Measurements from ENCODE around the gene CCDC78. TPM values are rescaled to one million over a fixed set of nuclear protein-coding genes. Genes with fewer than 3 reads are reported as not detected.

Gene CCDC78
- total RNA-seq, 1 experiment from 2014 or later: 22.9 TPM

DNA sequence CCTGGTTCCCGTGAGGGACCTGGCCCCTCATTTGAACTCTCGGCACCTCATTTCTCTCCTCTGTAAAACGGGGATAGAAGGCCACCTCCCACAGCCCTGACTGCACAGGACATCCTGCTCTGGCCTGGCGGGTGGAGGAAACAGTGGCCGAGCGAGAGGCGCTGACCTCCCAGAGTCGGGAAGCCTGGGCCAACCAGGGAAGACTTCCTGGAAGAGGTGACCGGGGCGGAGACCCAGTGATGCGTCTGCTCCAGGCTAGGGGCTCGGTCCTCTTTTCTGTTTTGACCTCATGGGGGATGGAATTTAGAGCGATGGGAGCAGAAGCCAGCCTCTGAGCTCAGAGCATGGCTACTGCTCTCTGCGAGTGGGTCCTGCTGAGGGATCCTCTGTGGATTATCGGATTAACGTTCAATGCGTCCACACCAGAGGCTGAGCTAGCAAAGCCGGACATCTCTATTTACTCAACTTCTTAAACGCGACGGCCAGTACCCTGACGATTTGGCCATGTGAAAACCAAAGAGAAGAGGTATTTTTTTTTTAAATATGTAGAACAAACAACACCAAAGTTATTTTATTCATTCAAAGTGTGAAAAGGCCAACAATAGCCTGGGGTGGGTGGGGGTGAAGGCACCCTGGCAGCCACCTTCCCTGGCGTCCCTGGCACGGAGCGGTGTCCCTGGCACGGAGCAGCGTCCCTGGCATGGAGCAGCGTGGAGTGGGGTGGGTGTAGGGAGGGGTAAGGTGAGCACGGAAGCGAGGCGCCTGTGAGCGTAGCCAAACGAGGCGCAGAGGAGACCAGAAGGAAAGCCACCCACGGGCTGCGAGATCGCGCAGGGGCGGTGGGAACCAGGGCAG lies 25.1 kb upstream of the CCDC78 start:
- ChIA-PET CTCF (interaction anchor here (1.3 kb wide), 1 partner anchor 10 kb away, joined by 7 read pairs; the partner anchor contains the start of gene CIAO3), RAD21 (ENCODE audit: low non-redundant PET in 1 of 2, low total read pairs in 2 of 2, uncharacterized antibody in 2 of 2, unreplicated experiment in 2 of 2) (no interaction called here), POLR2A (no interaction called here)
- Histone ChIP-seq H3K4me1 (ENCODE audit: control insufficient read depth in 1 of 2, insufficient read depth in 2 of 2, low read length in 2 of 2) (peaks cover 5 to 14% of the 10 kb centered on the region in 2 experiments), H4K20me1 (ENCODE audit: insufficient read depth) (no peaks in the 10 kb centered on the region), H3K9me3 (ENCODE audit: control insufficient read depth in 1 of 2, insufficient read depth in 1 of 2, low read depth in 1 of 2, low read length in 2 of 2) (peaks cover 0 to 2% of the 10 kb centered on the region in 2 experiments; a peak in 1 of 4 replicates), H3K9ac (ENCODE audit: low read length) (no peak overlapping the region), H3K79me2 (ENCODE audit: insufficient read depth, low read length) (no peaks in the 10 kb centered on the region), H3K27me3 (ENCODE audit: insufficient read depth, low read length) (no peaks in the 10 kb centered on the region), H3K27ac (ENCODE audit: low read depth, low read length) (no peak overlapping the region), H3K4me2 (ENCODE audit: low read length) (no peak overlapping the region), H3K4me3 (replicated peaks in 1 of 2; ENCODE audit: low read depth in 1 of 2, low read length in 2 of 2) (no peak overlapping the region), H3K36me3 (ENCODE audit: control insufficient read depth in 1 of 2, insufficient read depth in 2 of 2, low read length in 2 of 2) (no peaks in the 10 kb centered on the region), H3K9me2 (ENCODE audit: insufficient read depth) (no peaks in the 10 kb centered on the region), H2AFZ (ENCODE audit: low read depth, low read length, poor library complexity, severe bottlenecking) (no peak overlapping the region)
- TF ChIP-seq TCF7L2 (IDR thresholded peaks at IDR 0.05; ENCODE audit: borderline replicate concordance, extremely low read depth, insufficient read depth, insufficient read length) (no peak), POLR2AphosphoS5 (IDR thresholded peaks at IDR 0.05; ENCODE audit: low read depth, low read length) (no peak), SIN3A (IDR thresholded peaks at IDR 0.05; ENCODE audit: low read depth) (no peak), EZH2 (IDR thresholded peaks at IDR 0.05) (no peak), SP1 (IDR thresholded peaks at IDR 0.05; ENCODE audit: low read depth) (no peak), SRF (IDR thresholded peaks at IDR 0.05; ENCODE audit: low read depth) (no peak), CEBPB (IDR thresholded peaks at IDR 0.05; ENCODE audit: low read depth) (no peak), CBX3 (IDR thresholded peaks at IDR 0.05; ENCODE audit: low read depth) (no peak), EGR1 (IDR thresholded peaks at IDR 0.05; ENCODE audit: low read depth) (no peak), POLR2A (IDR thresholded peaks at IDR 0.05; ENCODE audit: borderline replicate concordance, extremely low read depth, insufficient read depth, insufficient read length) (no peak), ELF1 (IDR thresholded peaks at IDR 0.05; ENCODE audit: borderline replicate concordance, low read depth) (no peak), FOSL1 (IDR thresholded peaks at IDR 0.05; ENCODE audit: low read depth) (no peak), YY1 (IDR thresholded peaks at IDR 0.05; ENCODE audit: extremely low read depth, insufficient replicate concordance, low read depth, low read length) (no peak), ZNF274 (IDR thresholded peaks at IDR 0.05; ENCODE audit: low read depth, low read length) (no peak)
- TF ChIP-seq, protein P1, sequence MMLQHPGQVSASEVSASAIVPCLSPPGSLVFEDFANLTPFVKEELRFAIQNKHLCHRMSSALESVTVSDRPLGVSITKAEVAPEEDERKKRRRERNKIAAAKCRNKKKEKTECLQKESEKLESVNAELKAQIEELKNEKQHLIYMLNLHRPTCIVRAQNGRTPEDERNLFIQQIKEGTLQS (IDR thresholded peaks at IDR 0.05): no peak
- TF ChIP-seq, protein P2, sequence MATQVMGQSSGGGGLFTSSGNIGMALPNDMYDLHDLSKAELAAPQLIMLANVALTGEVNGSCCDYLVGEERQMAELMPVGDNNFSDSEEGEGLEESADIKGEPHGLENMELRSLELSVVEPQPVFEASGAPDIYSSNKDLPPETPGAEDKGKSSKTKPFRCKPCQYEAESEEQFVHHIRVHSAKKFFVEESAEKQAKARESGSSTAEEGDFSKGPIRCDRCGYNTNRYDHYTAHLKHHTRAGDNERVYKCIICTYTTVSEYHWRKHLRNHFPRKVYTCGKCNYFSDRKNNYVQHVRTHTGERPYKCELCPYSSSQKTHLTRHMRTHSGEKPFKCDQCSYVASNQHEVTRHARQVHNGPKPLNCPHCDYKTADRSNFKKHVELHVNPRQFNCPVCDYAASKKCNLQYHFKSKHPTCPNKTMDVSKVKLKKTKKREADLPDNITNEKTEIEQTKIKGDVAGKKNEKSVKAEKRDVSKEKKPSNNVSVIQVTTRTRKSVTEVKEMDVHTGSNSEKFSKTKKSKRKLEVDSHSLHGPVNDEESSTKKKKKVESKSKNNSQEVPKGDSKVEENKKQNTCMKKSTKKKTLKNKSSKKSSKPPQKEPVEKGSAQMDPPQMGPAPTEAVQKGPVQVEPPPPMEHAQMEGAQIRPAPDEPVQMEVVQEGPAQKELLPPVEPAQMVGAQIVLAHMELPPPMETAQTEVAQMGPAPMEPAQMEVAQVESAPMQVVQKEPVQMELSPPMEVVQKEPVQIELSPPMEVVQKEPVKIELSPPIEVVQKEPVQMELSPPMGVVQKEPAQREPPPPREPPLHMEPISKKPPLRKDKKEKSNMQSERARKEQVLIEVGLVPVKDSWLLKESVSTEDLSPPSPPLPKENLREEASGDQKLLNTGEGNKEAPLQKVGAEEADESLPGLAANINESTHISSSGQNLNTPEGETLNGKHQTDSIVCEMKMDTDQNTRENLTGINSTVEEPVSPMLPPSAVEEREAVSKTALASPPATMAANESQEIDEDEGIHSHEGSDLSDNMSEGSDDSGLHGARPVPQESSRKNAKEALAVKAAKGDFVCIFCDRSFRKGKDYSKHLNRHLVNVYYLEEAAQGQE (IDR thresholded peaks at IDR 0.05; ENCODE audit: low read depth): no peak
- TF ChIP-seq, protein P3, sequence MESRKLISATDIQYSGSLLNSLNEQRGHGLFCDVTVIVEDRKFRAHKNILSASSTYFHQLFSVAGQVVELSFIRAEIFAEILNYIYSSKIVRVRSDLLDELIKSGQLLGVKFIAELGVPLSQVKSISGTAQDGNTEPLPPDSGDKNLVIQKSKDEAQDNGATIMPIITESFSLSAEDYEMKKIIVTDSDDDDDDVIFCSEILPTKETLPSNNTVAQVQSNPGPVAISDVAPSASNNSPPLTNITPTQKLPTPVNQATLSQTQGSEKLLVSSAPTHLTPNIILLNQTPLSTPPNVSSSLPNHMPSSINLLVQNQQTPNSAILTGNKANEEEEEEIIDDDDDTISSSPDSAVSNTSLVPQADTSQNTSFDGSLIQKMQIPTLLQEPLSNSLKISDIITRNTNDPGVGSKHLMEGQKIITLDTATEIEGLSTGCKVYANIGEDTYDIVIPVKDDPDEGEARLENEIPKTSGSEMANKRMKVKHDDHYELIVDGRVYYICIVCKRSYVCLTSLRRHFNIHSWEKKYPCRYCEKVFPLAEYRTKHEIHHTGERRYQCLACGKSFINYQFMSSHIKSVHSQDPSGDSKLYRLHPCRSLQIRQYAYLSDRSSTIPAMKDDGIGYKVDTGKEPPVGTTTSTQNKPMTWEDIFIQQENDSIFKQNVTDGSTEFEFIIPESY (IDR thresholded peaks at IDR 0.05; ENCODE audit: extremely low read depth, insufficient replicate concordance, low read length): no peak
- TF ChIP-seq, protein P4, sequence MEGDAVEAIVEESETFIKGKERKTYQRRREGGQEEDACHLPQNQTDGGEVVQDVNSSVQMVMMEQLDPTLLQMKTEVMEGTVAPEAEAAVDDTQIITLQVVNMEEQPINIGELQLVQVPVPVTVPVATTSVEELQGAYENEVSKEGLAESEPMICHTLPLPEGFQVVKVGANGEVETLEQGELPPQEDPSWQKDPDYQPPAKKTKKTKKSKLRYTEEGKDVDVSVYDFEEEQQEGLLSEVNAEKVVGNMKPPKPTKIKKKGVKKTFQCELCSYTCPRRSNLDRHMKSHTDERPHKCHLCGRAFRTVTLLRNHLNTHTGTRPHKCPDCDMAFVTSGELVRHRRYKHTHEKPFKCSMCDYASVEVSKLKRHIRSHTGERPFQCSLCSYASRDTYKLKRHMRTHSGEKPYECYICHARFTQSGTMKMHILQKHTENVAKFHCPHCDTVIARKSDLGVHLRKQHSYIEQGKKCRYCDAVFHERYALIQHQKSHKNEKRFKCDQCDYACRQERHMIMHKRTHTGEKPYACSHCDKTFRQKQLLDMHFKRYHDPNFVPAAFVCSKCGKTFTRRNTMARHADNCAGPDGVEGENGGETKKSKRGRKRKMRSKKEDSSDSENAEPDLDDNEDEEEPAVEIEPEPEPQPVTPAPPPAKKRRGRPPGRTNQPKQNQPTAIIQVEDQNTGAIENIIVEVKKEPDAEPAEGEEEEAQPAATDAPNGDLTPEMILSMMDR (IDR thresholded peaks at IDR 0.05 in 2 of 3, conservative IDR thresholded peaks at IDR 0.05 in 1 of 3; ENCODE audit: borderline replicate concordance in 1 of 3, insufficient read depth in 1 of 3, low read depth in 2 of 3, low read length in 2 of 3): no peak
- no peak for ATAC-seq
- intact Hi-C loops (cut with micrococcal nuclease): no loop called here
- no peak for DNase-seq (ENCODE audit: low read depth, low spot score)
- BruUV-seq (replicated peaks): no TSS peak

Data from HCT116 (cell line).